ENCODE data around the gene FGF18. TPM values are rescaled to one million over a fixed set of nuclear protein-coding genes. Genes with fewer than 3 reads are reported as not detected.
"Not testable (repeated sequence)": the region's sequence is repeated elsewhere in the genome, so short reads cannot be mapped to it uniquely, and the experiment has no call there.

The FGF18 gene
- total RNA-seq, 5 donors from 2014 or later (not counting 1 experiment from before 2014, with no cell fraction given) = 0.16 to 0.58 (median 0.21) TPM; not detected in 1

GRCh38 chr5:171397190-171397589, 22.3 kb upstream of the FGF18 start:
- Mint-ChIP-seq H3K9me3 (no peaks in the 10 kb centered on the region), H3K27me3 (no peaks in the 10 kb centered on the region), H3K27ac (no peak overlapping the region), H3K36me3 (peaks cover 61% of the 10 kb centered on the region), H3K4me1 (peaks cover 51 to 61% (median 56%) of the 10 kb centered on the region in 3 donors), H3K4me3 (no peak overlapping the region)
- DNase-seq = no peak
- CTCF ChIA-PET = no interaction called here
- no CpG with 5 or more reads among the region's 2 CpGs for WGBS (ENCODE audit: insufficient coverage)
- H3K4me3 ChIP-seq (ENCODE audit: control insufficient read depth in 1 of 2, extremely low read depth in 1 of 2, low read length in 1 of 2) = no peak overlapping the region
- no peaks in the 10 kb centered on the region for H3K9me3 ChIP-seq
- H3K4me1 ChIP-seq (ENCODE audit: control insufficient read depth in 1 of 2, extremely low read depth in 1 of 2, insufficient read depth in 2 of 2, low read length in 2 of 2) = peaks cover 0 to 29% of the 10 kb centered on the region in 2 experiments
- H3K36me3 ChIP-seq (ENCODE audit: control insufficient read depth in 2 of 2, extremely low read depth in 1 of 2, insufficient read depth in 1 of 2, low read length in 1 of 2) = peaks cover 45 to 84% of the 10 kb centered on the region in 2 donors
- POLR2A ChIA-PET = no interaction called here
- H3K27ac ChIP-seq (ENCODE audit: low read length) = no peak overlapping the region
- no peak for ATAC-seq (replicated peaks in 1 of 4)
- no peaks in the 10 kb centered on the region for H3K27me3 ChIP-seq (replicated peaks in 1 of 2; ENCODE audit: control insufficient read depth in 2 of 2, extremely low read depth in 1 of 2, insufficient read depth in 2 of 2, low read length in 1 of 2)

DNA sequence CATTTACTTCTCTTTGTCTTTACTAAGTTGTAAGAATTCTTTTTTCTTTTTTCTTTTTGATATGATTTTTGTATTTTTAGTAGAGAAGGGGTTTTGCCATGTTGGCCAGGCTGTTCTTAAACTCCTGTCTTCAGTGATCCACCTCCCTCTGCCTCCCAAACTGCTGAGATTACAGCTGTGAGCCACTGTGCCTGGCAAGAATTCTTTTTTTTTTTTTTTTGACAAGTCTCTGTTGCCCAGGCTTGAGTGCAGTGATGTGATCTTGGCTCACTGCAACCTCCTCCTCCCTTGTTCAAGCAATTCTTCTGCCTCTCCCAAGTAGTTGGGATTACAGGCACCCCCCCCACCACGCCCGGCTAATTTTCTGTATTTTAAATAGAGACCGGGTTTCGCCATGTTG, 21.8 kb upstream of the FGF18 start:
- no peak overlapping the region for H3K27ac Mint-ChIP-seq
- Histone ChIP-seq H3K4me3 (ENCODE audit: control insufficient read depth in 1 of 2, extremely low read depth in 1 of 2, low read length in 1 of 2) (no peak overlapping the region), H3K9me3 (no peaks in the 10 kb centered on the region), H3K27ac (ENCODE audit: low read length) (no peak overlapping the region), H3K27me3 (replicated peaks in 1 of 2; ENCODE audit: control insufficient read depth in 2 of 2, extremely low read depth in 1 of 2, insufficient read depth in 2 of 2, low read length in 1 of 2) (no peaks in the 10 kb centered on the region), H3K4me1 (ENCODE audit: control insufficient read depth in 1 of 2, extremely low read depth in 1 of 2, insufficient read depth in 2 of 2, low read length in 2 of 2) (peaks cover 0 to 27% of the 10 kb centered on the region in 2 experiments), H3K36me3 (ENCODE audit: control insufficient read depth in 2 of 2, extremely low read depth in 1 of 2, insufficient read depth in 1 of 2, low read length in 1 of 2) (peaks cover 43 to 82% of the 10 kb centered on the region in 2 donors)
- ChIA-PET CTCF (no interaction called here), POLR2A (no interaction called here)
- peaks cover 47 to 58% (median 53%) of the 10 kb centered on the region in 3 donors for H3K4me1 Mint-ChIP-seq
- no peak overlapping the region for H3K4me3 Mint-ChIP-seq
- peaks cover 60% of the 10 kb centered on the region for H3K36me3 Mint-ChIP-seq
- H3K27me3 Mint-ChIP-seq = no peaks in the 10 kb centered on the region
- H3K9me3 Mint-ChIP-seq = no peaks in the 10 kb centered on the region
- ATAC-seq (replicated peaks in 1 of 4) = no peak
- DNase-seq = no peak
- 100% methylated on average over 4 of the region's 4 CpGs for whole genome bisulfite sequencing (ENCODE audit: insufficient coverage)

DNA sequence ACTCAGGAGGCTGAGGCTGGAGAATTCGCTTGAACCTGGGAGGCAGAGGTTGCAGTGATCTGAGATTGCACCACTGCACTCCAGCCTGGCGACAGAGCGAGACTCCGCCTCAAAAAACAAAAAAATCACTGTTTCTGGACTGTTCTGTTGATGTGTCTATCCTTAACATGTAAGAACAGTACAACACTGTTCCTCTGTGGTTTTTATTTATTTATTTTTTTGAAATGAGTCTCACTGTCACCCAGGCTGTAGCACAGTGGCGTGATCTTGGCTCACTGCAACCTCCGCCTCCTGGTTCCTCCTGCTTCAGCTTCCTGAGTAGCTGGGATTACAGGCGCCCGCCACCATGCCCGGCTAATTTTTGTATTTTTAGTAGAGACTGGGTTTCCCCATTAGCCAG, 20.8 kb upstream of the FGF18 start:
- H3K4me3 ChIP-seq (ENCODE audit: control insufficient read depth in 1 of 2, extremely low read depth in 1 of 2, low read length in 1 of 2); H3K27me3 Mint-ChIP-seq; H3K27me3 ChIP-seq (replicated peaks in 1 of 2; ENCODE audit: control insufficient read depth in 2 of 2, extremely low read depth in 1 of 2, insufficient read depth in 2 of 2, low read length in 1 of 2); CTCF ChIA-PET; H3K27ac Mint-ChIP-seq; H3K4me3 Mint-ChIP-seq; H3K9me3 Mint-ChIP-seq; H3K27ac ChIP-seq (ENCODE audit: low read length); DNase-seq; H3K9me3 ChIP-seq: not testable (repeated sequence)
- 93% methylated on average over 3 of the region's 9 CpGs for WGBS (ENCODE audit: insufficient coverage)
- H3K36me3 Mint-ChIP-seq = peaks cover 53% of the 10 kb centered on the region
- H3K4me1 Mint-ChIP-seq = peaks cover 36 to 50% (median 42%) of the 10 kb centered on the region in 3 donors
- H3K4me1 ChIP-seq (ENCODE audit: control insufficient read depth in 1 of 2, extremely low read depth in 1 of 2, insufficient read depth in 2 of 2, low read length in 2 of 2) = peaks cover 0 to 27% of the 10 kb centered on the region in 2 experiments
- peak in 1 of 4 experiments; percentile 18 for ATAC-seq (replicated peaks in 1 of 4)
- POLR2A ChIA-PET = interaction anchor here in 1 of 2 donors (1.2 kb wide), 1 partner anchor 10 kb away, joined by 4 read pairs; no protein-coding TSS in a partner anchor
- H3K36me3 ChIP-seq (ENCODE audit: control insufficient read depth in 2 of 2, extremely low read depth in 1 of 2, insufficient read depth in 1 of 2, low read length in 1 of 2) = peaks cover 40 to 74% of the 10 kb centered on the region in 2 donors

- CTCF ChIA-PET = interaction anchor here in 1 of 2 donors (0.7 kb wide), 1 partner anchor 836 kb away, joined by 3 read pairs; no protein-coding TSS in a partner anchor
- H3K4me1 Mint-ChIP-seq = peaks cover 34 to 42% (median 42%) of the 10 kb centered on the region in 3 donors
- Histone ChIP-seq H3K4me3 (ENCODE audit: control insufficient read depth in 1 of 2, extremely low read depth in 1 of 2, low read length in 1 of 2) (no peak overlapping the region), H3K4me1 (ENCODE audit: control insufficient read depth in 1 of 2, extremely low read depth in 1 of 2, insufficient read depth in 2 of 2, low read length in 2 of 2) (peaks cover 0 to 24% of the 10 kb centered on the region in 2 experiments), H3K9me3 (no peaks in the 10 kb centered on the region), H3K27me3 (replicated peaks in 1 of 2; ENCODE audit: control insufficient read depth in 2 of 2, extremely low read depth in 1 of 2, insufficient read depth in 2 of 2, low read length in 1 of 2) (no peaks in the 10 kb centered on the region), H3K36me3 (ENCODE audit: control insufficient read depth in 2 of 2, extremely low read depth in 1 of 2, insufficient read depth in 1 of 2, low read length in 1 of 2) (peaks cover 40 to 66% of the 10 kb centered on the region in 2 donors), H3K27ac (ENCODE audit: low read length) (no peak overlapping the region)
- H3K27ac Mint-ChIP-seq = no peak overlapping the region
- H3K36me3 Mint-ChIP-seq = peaks cover 49% of the 10 kb centered on the region
- ATAC-seq (replicated peaks in 1 of 4) (no peak), DNase-seq (no peak)
- H3K9me3 Mint-ChIP-seq = no peaks in the 10 kb centered on the region
- POLR2A ChIA-PET = interaction anchor here (0.6 kb wide), 2 partner anchors 9 to 78 kb away, joined by 5 read pairs; no protein-coding TSS in a partner anchor
- 96% methylated on average over 3 of the region's 7 CpGs for WGBS (ENCODE audit: insufficient coverage)
- H3K27me3 Mint-ChIP-seq = no peaks in the 10 kb centered on the region
- no peak overlapping the region for H3K4me3 Mint-ChIP-seq
Measured at GRCh38 chr5:171400169-171400568, 19.3 kb upstream of the FGF18 start.

DNA sequence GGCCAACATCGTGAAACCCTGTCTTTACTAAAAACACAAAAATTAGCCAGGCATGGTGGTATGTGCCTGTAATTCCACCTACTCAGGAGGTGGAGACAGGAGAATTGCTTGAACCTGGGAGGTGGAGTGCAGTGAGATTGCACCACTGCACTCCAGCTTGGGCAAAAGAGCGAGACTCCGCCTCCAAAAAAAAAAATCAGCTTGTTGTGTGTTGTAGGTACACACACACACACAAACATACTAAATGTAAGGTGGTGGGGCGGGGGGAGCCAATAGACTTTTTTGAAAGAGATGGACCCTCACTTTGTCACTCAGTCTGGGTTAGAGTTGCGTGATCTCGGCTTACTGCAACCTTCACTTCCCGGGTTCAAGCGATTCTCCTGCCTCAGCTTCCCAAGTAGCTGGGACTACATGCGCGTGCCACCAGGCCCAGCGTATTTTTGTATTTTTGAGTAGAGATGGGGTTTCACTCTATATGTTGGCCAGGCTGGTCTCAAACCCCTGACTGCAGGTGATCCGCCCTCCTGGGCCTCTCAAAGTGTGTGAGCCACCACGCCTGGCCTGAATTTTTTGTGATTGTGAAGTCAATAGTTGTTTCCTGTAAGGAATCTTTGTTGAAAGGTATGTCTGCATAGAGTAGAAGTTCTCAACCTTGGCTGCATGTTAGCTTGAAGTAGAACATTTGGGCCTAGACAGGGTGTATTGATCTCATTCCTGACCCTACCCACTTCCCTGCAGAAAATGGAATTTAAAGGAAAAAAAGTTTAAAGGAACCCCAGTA, 18.1 kb upstream of the FGF18 start:
- ChIA-PET POLR2A (interaction anchor here in 1 of 2 donors (0.6 kb wide), 1 partner anchor 12 kb away, joined by 3 read pairs; no protein-coding TSS in a partner anchor), CTCF (no interaction called here)
- 100% methylated on average over 4 of the region's 13 CpGs for WGBS (ENCODE audit: insufficient coverage)
- H3K27ac ChIP-seq (ENCODE audit: low read length) = no peak overlapping the region
- H3K9me3 ChIP-seq = no peaks in the 10 kb centered on the region
- no peak overlapping the region for H3K4me3 ChIP-seq (ENCODE audit: control insufficient read depth in 1 of 2, extremely low read depth in 1 of 2, low read length in 1 of 2)
- ATAC-seq (replicated peaks in 1 of 4) (no peak), DNase-seq (no peak)
- peaks cover 40 to 69% of the 10 kb centered on the region in 2 donors for H3K36me3 ChIP-seq (ENCODE audit: control insufficient read depth in 2 of 2, extremely low read depth in 1 of 2, insufficient read depth in 1 of 2, low read length in 1 of 2)
- H3K9me3 Mint-ChIP-seq = no peaks in the 10 kb centered on the region
- no peaks in the 10 kb centered on the region for H3K27me3 Mint-ChIP-seq
- H3K27me3 ChIP-seq (replicated peaks in 1 of 2; ENCODE audit: control insufficient read depth in 2 of 2, extremely low read depth in 1 of 2, insufficient read depth in 2 of 2, low read length in 1 of 2) = no peaks in the 10 kb centered on the region
- peaks cover 0 to 18% of the 10 kb centered on the region in 2 experiments for H3K4me1 ChIP-seq (ENCODE audit: control insufficient read depth in 1 of 2, extremely low read depth in 1 of 2, insufficient read depth in 2 of 2, low read length in 2 of 2)
- H3K27ac Mint-ChIP-seq = no peak overlapping the region
- H3K36me3 Mint-ChIP-seq = peaks cover 54% of the 10 kb centered on the region
- no peak overlapping the region for H3K4me3 Mint-ChIP-seq
- H3K4me1 Mint-ChIP-seq = peaks cover 37 to 44% (median 40%) of the 10 kb centered on the region in 3 donors

- ATAC-seq (replicated peaks in 1 of 4); H3K9me3 Mint-ChIP-seq; CTCF ChIA-PET; H3K9me3 ChIP-seq; H3K27me3 Mint-ChIP-seq; H3K27me3 ChIP-seq (replicated peaks in 1 of 2; ENCODE audit: control insufficient read depth in 2 of 2, extremely low read depth in 1 of 2, insufficient read depth in 2 of 2, low read length in 1 of 2); H3K27ac ChIP-seq (ENCODE audit: low read length); H3K27ac Mint-ChIP-seq; H3K4me3 Mint-ChIP-seq; POLR2A ChIA-PET; DNase-seq; H3K4me3 ChIP-seq (ENCODE audit: control insufficient read depth in 1 of 2, extremely low read depth in 1 of 2, low read length in 1 of 2): not testable (repeated sequence)
- Mint-ChIP-seq H3K36me3 (peaks cover 57% of the 10 kb centered on the region), H3K4me1 (peaks cover 35 to 44% (median 41%) of the 10 kb centered on the region in 3 donors)
- Histone ChIP-seq H3K4me1 (ENCODE audit: control insufficient read depth in 1 of 2, extremely low read depth in 1 of 2, insufficient read depth in 2 of 2, low read length in 2 of 2) (peaks cover 0 to 14% of the 10 kb centered on the region in 2 experiments), H3K36me3 (ENCODE audit: control insufficient read depth in 2 of 2, extremely low read depth in 1 of 2, insufficient read depth in 1 of 2, low read length in 1 of 2) (peaks cover 31 to 70% of the 10 kb centered on the region in 2 donors)
Measured at GRCh38 chr5:171402751-171403150, 16.7 kb upstream of the FGF18 start.
